ENCODE data around the gene XRRA1.

The XRRA1 gene

DNA sequence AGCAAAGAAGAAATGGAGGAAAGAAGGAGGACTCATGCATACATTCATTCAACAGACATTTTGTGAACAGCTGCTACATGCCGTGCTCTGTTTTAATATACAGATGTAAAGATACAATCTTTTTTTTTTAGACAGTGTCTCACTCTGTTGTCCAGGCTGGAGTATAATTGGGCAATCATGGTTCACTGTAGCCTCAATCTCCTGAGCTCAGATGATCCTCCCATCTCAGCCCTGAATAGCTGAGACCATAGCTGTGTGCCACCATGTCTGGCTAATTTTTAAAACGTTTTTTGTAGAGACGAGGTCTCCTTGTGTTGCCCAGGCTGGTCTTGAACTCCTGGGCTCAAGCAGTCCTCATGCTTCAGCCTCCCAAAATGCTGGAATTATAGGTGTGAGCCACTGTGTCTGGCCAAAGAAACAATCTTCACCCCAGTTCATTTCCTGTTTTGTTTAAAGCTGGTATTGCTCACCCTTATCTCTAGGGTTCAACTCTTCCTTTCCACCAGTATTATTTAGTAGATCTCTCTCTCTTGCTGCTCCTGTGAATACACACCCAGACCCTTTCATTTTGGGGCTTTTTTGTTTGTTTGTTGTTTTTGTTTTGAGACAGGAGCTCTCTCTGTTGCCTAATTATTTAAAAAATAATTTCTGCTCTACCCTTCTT, 130.5 kb downstream of the XRRA1 start:
- no peak for FAIRE-seq
- no peak for TF ChIP-seq POLR2A (IDR thresholded peaks at IDR 0.05; ENCODE audit: low read depth, low read length)
- TF ChIP-seq TAF1 (IDR thresholded peaks at IDR 0.05; ENCODE audit: borderline replicate concordance, low read depth, low read length): no peak
- no peak for DNase-seq (ENCODE audit: insufficient read length)

DNA sequence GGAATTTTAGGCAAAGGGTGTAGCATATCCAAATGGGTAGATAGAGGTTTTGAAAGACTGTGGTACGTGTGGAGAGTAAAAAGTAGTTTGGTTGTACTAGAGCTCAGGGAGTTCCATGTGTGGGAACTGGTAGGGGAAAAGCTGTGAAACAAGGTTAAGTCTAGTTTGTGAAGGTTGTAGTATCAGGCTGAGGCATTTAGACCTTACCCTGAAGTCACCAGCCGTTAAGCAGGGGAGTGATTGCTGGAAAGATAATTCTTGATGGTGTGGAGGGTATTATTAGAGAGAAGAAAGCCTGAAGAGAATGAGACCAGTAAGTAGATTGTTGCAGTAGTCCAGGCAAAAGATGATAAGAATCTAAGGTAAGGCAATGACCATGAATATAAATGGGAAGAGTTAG, 132.2 kb downstream of the XRRA1 start:
- no peak for FAIRE-seq
- TF ChIP-seq POLR2A (IDR thresholded peaks at IDR 0.05; ENCODE audit: low read depth, low read length): no peak
- TF ChIP-seq TAF1 (IDR thresholded peaks at IDR 0.05; ENCODE audit: borderline replicate concordance, low read depth, low read length): no peak
- no peak for TF ChIP-seq POLR2AphosphoS5 (IDR thresholded peaks at IDR 0.05; ENCODE audit: low read depth, low read length)
- DNase-seq (ENCODE audit: insufficient read length): no peak

DNA sequence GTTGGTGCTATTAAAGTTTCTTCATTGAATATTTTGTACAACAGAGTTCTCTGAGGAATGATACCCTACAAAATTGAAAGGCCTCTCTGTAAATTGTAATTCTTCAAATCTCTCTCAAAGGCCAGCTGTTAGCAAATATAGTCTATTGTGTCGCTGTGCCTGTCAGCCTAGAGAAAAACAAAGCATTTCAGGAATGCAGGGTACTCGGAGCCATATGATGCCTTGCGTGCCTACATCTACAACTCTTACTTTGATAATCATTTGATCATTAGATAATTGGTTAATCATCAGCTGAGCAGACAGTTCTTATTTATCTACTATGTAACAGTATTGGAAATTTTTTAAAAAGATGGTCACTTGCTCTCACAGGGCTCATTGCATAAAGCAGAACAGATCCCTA, 132.9 kb downstream of the XRRA1 start:
- FAIRE-seq (no peak), DNase-seq (ENCODE audit: insufficient read length) (no peak)
- TF ChIP-seq POLR2A (IDR thresholded peaks at IDR 0.05; ENCODE audit: low read depth, low read length) (no peak), TAF1 (IDR thresholded peaks at IDR 0.05; ENCODE audit: borderline replicate concordance, low read depth, low read length) (no peak), POLR2AphosphoS5 (IDR thresholded peaks at IDR 0.05; ENCODE audit: low read depth, low read length) (no peak)

DNA sequence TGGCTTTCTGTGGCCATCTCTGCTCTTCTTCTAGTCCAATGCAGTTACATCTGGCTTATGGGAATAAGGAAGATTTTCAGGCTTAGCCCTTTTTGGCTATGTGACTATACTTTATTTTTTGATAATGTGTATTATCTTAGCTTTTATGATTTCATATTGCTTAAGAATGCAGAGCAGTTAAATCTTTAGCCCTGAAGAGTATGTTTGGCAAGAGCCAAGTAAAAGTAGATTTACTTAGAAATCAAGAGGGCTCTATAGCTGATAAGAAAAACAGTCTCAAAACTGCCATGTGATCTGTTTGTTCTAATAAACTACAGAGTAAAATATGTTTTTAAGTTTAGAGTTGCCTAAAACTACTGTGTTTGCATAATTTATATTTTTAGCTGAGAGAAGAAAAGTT, 139.1 kb downstream of the XRRA1 start:
- TF ChIP-seq POLR2AphosphoS5 (IDR thresholded peaks at IDR 0.05; ENCODE audit: low read depth, low read length): no peak
- TF ChIP-seq POLR2A (IDR thresholded peaks at IDR 0.05; ENCODE audit: low read depth, low read length): no peak
- no peak for TF ChIP-seq TAF1 (IDR thresholded peaks at IDR 0.05; ENCODE audit: borderline replicate concordance, low read depth, low read length)
- no peak for DNase-seq (ENCODE audit: insufficient read length)
- FAIRE-seq: no peak

DNA sequence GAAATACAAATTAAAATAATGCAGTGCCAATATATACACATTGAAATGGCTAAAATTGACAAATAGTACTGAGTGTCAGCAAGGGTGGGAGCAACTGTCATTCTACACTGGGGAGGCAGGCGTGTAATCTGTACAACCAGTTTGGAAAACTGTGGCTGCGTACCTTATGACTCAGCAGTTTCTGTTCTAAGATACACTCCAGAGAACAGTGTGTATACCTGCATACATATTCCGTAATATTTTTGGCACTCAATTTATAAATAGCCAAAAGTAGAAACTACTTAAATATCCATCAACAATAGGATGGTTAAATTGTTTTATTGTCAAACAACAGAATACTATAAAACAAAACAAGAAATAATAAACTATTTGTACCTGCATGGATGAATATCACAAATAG, 142.6 kb downstream of the XRRA1 start:
- FAIRE-seq: no peak
- TF ChIP-seq POLR2A (IDR thresholded peaks at IDR 0.05; ENCODE audit: low read depth, low read length): no peak
- TF ChIP-seq POLR2AphosphoS5 (IDR thresholded peaks at IDR 0.05; ENCODE audit: low read depth, low read length): no peak
- TF ChIP-seq TAF1 (IDR thresholded peaks at IDR 0.05; ENCODE audit: borderline replicate concordance, low read depth, low read length): no peak
- DNase-seq (ENCODE audit: insufficient read length): no peak

DNA sequence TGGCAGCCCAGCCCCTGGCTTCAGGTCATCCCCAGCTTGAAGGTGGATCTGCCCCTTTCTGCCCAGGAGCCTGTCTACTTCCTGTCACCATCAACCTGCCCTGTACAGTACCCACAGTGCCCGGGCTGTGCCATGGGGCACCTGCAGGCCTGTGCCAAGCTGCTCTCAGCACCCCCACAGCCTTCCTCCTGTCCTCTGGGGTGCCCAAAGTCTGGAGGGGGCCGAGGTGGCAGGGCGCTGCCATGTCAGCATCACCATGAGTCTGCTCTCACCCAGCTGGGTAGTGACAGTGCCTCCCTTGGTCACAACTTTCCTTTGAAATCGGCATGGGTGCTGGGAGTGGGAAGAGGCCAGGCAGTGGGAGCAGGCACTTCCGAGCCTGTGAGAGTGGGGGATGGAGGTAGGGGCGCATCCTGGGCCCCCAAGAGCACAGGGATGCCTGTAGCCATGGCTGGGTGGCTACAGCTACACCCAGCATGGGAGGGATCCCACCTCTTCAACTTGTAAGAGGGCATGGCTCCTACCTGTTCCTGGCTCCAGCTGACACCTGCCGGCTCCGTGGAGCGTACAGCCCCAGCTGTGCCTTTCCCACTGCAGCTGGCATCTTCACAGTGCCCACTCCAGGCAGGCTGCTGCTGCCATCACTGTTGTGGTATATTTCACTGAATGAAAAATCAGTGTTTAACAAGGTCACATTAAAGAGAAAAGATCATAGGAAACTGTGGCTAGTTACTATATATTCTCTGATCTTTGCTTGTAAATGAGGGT, 157.4 kb downstream of the XRRA1 start:
- FAIRE-seq: no peak
- DNase-seq (ENCODE audit: insufficient read length): no peak
- TF ChIP-seq TAF1 (IDR thresholded peaks at IDR 0.05; ENCODE audit: borderline replicate concordance, low read depth, low read length): no peak
- no peak for TF ChIP-seq POLR2A (IDR thresholded peaks at IDR 0.05; ENCODE audit: low read depth, low read length)
- TF ChIP-seq POLR2AphosphoS5 (IDR thresholded peaks at IDR 0.05; ENCODE audit: low read depth, low read length): no peak
